PC-9 (cell line): ENCODE results near the gene RAB31.
"Not testable (repeated sequence)": the region's sequence is repeated elsewhere in the genome, so short reads cannot be mapped to it uniquely, and the experiment has no call there.

Experiments
- EZH2 ChIP-seq: fragments of 200-600 bp; sonication (generic); IDR thresholded peaks from 2 replicates; pipeline ENCODE4 v1.8.0; 2017; ENCODE audit warnings: antibody characterized with exemption, low read depth
- TF ChIP-seq, protein P1 (sequence below): fragments of 200-600 bp; sonication (generic); conservative IDR thresholded peaks from 2 replicates; pipeline ENCODE4 v1.6.1; 2017; ENCODE audit warnings: mixed run types, antibody characterized with exemption, mild to moderate bottlenecking, moderate library complexity

DNA sequence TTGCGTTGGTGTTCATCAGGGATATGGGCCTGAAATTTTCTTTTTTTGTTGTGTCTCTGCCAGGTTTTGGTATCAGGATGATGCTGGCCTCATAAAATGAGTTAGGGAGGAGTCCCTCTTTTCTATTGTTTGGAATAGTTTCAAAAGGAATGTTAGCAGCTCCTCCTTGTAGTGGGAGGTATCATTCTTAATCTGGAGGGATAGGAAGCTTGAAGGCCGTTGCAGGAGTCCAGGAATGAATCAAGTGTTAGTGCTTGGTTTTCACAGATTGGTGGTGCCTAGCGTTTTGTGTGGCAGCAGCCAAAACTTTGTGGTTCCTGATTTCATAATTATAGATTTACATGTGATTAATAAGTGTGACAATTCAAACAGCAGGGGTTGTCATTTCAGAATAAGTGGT, 62.0 kb downstream of the RAB31 start:
- TF ChIP-seq, protein P1, sequence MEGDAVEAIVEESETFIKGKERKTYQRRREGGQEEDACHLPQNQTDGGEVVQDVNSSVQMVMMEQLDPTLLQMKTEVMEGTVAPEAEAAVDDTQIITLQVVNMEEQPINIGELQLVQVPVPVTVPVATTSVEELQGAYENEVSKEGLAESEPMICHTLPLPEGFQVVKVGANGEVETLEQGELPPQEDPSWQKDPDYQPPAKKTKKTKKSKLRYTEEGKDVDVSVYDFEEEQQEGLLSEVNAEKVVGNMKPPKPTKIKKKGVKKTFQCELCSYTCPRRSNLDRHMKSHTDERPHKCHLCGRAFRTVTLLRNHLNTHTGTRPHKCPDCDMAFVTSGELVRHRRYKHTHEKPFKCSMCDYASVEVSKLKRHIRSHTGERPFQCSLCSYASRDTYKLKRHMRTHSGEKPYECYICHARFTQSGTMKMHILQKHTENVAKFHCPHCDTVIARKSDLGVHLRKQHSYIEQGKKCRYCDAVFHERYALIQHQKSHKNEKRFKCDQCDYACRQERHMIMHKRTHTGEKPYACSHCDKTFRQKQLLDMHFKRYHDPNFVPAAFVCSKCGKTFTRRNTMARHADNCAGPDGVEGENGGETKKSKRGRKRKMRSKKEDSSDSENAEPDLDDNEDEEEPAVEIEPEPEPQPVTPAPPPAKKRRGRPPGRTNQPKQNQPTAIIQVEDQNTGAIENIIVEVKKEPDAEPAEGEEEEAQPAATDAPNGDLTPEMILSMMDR = not testable (repeated sequence)
- TF ChIP-seq EZH2 = not testable (repeated sequence)
